WTC11 (cell line): ENCODE results near the gene ETV6.

ENCODE experiments used
- CTCF ChIP-seq: fragments of 200-600 bp; IDR thresholded peaks from 2 replicates; pipeline ENCODE4 v1.8.0; 2022; ENCODE audit warnings: antibody characterized with exemption
- FOXJ3 ChIP-seq: sonication (generic); formaldehyde crosslinking; IDR thresholded peaks from 2 replicates; pipeline ENCODE4 v1.9.0; 2021; ENCODE audit warnings: missing genetic modification reagents, mild to moderate bottlenecking, borderline replicate concordance
- IRF2 ChIP-seq: sonication (generic); formaldehyde crosslinking; IDR thresholded peaks from 2 replicates; pipeline ENCODE4 v1.8.0; 2022; ENCODE audit warnings: low read depth, missing genetic modification reagents, borderline replicate concordance
- USF2 ChIP-seq: sonication (generic); formaldehyde crosslinking; IDR thresholded peaks from 2 replicates; pipeline ENCODE4 v1.8.1; 2023; ENCODE audit warnings: mild to moderate bottlenecking, missing genetic modification reagents, moderate library complexity
- ZNF281 ChIP-seq: sonication (generic); formaldehyde crosslinking; IDR thresholded peaks from 2 replicates; pipeline ENCODE4 v1.8.0; 2023; ENCODE audit warnings: mild to moderate bottlenecking, missing genetic modification reagents
- ZNF423 ChIP-seq: fragments of 250-450 bp; sonication (Bioruptor Pico); IDR thresholded peaks from 2 replicates; pipeline ENCODE4 v2.1.2; 2022; ENCODE audit warnings: mild to moderate bottlenecking, moderate library complexity

GRCh38 chr12:11897923-11898322, 248.4 kb downstream of the ETV6 start:
- no peak for TF ChIP-seq USF2 (CRISPR knock-in tag)
- no peak for TF ChIP-seq CTCF
- TF ChIP-seq ZNF423 (CRISPR knock-in tag), result no peak
- TF ChIP-seq IRF2 (CRISPR knock-in tag), result no peak
- no peak for TF ChIP-seq ZNF281 (CRISPR knock-in tag)
- no peak for TF ChIP-seq FOXJ3
